ENCODE measurements around the gene SETMAR. TPM values are rescaled to one million over a fixed set of nuclear protein-coding genes. Genes with fewer than 3 reads are reported as not detected.

The SETMAR gene
- total and polyA plus RNA-seq, 8 donors = 3.1 to 28.0 (median 11.6) TPM

DNA sequence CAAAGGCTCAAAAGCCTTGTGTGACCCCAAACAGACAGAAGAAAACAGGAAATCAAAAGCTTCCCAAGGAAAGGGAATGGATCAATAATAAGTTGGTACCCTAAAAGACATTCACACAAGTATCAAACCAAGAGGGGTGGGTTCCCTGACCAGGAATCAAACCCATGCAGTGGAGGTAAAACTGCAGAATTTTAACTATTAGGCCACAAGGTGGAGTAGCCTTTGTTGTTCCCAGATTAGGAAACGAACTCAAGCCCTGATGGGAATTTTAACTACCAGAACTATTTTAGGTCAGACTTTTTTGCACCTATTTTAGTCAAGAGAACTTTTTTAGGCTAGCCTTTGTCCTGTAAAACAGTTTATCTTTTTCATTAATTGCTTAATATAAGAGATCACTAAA, 31.4 kb downstream of the SETMAR start:
- DNase-seq = no peak
- Histone ChIP-seq H3K4me1 (no peaks in the 10 kb centered on the region), H3K36me3 (no peaks in the 10 kb centered on the region), H3K27me3 (no peaks in the 10 kb centered on the region), H3K4me3 (no peak overlapping the region), H3K27ac (no peak overlapping the region), H3K9me3 (peaks cover 0 to 1% (median under 1%) of the 10 kb centered on the region in 4 donors)
- WGBS, 5 donors = 10 to 34% (median 29%) methylated on average over 1 of the region's 1 CpG
- intact Hi-C loops (cut with DNase I; ENCODE audit: low total_unique reads) = no loop called here
- no peak for TF ChIP-seq POLR2A (IDR thresholded peaks at IDR 0.05)
- TF ChIP-seq, protein P1, sequence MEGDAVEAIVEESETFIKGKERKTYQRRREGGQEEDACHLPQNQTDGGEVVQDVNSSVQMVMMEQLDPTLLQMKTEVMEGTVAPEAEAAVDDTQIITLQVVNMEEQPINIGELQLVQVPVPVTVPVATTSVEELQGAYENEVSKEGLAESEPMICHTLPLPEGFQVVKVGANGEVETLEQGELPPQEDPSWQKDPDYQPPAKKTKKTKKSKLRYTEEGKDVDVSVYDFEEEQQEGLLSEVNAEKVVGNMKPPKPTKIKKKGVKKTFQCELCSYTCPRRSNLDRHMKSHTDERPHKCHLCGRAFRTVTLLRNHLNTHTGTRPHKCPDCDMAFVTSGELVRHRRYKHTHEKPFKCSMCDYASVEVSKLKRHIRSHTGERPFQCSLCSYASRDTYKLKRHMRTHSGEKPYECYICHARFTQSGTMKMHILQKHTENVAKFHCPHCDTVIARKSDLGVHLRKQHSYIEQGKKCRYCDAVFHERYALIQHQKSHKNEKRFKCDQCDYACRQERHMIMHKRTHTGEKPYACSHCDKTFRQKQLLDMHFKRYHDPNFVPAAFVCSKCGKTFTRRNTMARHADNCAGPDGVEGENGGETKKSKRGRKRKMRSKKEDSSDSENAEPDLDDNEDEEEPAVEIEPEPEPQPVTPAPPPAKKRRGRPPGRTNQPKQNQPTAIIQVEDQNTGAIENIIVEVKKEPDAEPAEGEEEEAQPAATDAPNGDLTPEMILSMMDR (IDR thresholded peaks at IDR 0.05) = no peak
- TF ChIP-seq POLR2AphosphoS5 (IDR thresholded peaks at IDR 0.05) = no peak
- TF ChIP-seq EP300 (IDR thresholded peaks at IDR 0.05) = no peak

- intact Hi-C loops (cut with DNase I; ENCODE audit: low total_unique reads) = no loop called here
- DNase-seq = no peak
- no peak overlapping the region for H3K4me3 ChIP-seq
- no peaks in the 10 kb centered on the region for H3K27me3 ChIP-seq
- peaks cover 0 to 10% (median 4%) of the 10 kb centered on the region in 4 donors for H3K4me1 ChIP-seq
- no peaks in the 10 kb centered on the region for H3K9me3 ChIP-seq
- 57 to 69% (median 62%) methylated on average over 5 of the region's 5 CpGs for WGBS, 5 donors
- no peak overlapping the region for H3K27ac ChIP-seq
- H3K36me3 ChIP-seq = no peaks in the 10 kb centered on the region
- no peak for TF ChIP-seq POLR2AphosphoS5 (IDR thresholded peaks at IDR 0.05)
Measured at GRCh38 chr3:4335840-4336562, 32.8 kb downstream of the SETMAR start.

DNA sequence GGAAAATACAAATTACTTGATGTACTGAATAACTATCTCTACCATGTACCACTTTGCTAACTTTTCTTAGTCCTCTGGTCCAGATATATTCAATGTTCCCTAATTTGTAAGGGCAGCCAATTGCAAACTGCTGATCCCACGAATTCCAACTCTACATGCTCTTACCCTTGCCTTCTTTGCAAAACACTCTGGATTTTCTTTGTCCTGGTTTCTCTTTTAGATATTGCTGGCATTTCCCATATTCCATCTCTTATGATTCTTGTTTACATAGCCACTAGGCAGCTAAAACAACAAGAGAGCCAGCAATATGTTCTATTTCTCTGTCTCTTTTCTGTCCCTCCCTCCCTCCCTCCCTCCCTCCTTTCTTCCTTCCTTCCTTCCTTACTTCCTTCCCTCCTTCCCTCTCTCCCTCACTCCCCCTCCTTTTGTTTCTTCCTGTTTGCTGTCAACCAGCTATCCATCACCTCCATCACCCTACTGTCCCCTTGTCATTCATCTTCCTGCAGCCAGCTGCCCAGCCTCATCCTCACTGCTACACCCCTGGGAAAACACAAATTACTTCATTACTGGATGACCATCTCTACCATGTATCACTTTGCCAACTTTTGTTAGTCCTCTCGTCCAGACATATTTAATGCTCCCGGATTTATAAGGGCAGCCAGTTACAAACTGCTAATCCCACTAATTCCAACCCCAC, 33.8 kb downstream of the SETMAR start:
- H3K27me3 ChIP-seq = no peaks in the 10 kb centered on the region
- no peaks in the 10 kb centered on the region for H3K9me3 ChIP-seq
- no peak for DNase-seq
- no peak overlapping the region for H3K27ac ChIP-seq
- no peak for TF ChIP-seq POLR2AphosphoS5 (IDR thresholded peaks at IDR 0.05)
- intact Hi-C loops (cut with DNase I; ENCODE audit: low total_unique reads) = no loop called here
- no peaks in the 10 kb centered on the region for H3K36me3 ChIP-seq
- 56 to 76% (median 66%) methylated on average over 3 of the region's 3 CpGs for WGBS, 5 donors
- no peak overlapping the region for H3K4me3 ChIP-seq
- H3K4me1 ChIP-seq = peaks cover 0 to 10% (median 4%) of the 10 kb centered on the region in 4 donors

GRCh38 chr3:4338751-4339150, 35.6 kb downstream of the SETMAR start:
- intact Hi-C loops (cut with DNase I; ENCODE audit: low total_unique reads) = no loop called here
- WGBS, 5 donors = 84 to 98% (median 95%) methylated on average over 5 of the region's 5 CpGs
- no peak for DNase-seq
- TF ChIP-seq POLR2AphosphoS5 (IDR thresholded peaks at IDR 0.05) (no peak), EP300 (IDR thresholded peaks at IDR 0.05) (no peak), POLR2A (IDR thresholded peaks at IDR 0.05) (no peak)
- TF ChIP-seq, protein P1 (IDR thresholded peaks at IDR 0.05) = no peak
- no peaks in the 10 kb centered on the region for H3K27me3 ChIP-seq
- no peak overlapping the region for H3K4me3 ChIP-seq
- no peaks in the 10 kb centered on the region for H3K36me3 ChIP-seq
- H3K4me1 ChIP-seq = peaks cover 0 to 10% (median 4%) of the 10 kb centered on the region in 4 donors
- no peaks in the 10 kb centered on the region for H3K9me3 ChIP-seq
- H3K27ac ChIP-seq = no peak overlapping the region

DNA sequence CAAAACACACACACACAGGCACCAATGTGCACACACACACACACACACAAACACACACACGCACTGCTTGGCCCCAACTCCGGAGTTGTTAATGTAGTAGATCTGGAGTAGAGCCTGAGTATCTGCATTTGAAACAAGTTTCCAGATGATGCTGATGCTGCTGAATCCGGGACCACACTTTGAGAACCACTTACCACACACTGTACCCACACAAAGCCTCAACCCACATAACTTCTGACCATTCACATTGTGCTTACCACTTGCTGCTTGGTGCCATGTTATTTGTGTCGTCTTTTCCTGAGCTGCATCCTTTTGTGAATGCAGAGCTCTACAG, 36.9 kb downstream of the SETMAR start:
- WGBS, 5 donors = 89 to 96% (median 95%) methylated on average over 4 of the region's 4 CpGs
- Histone ChIP-seq H3K27me3 (no peaks in the 10 kb centered on the region), H3K9me3 (no peaks in the 10 kb centered on the region), H3K27ac (peak overlapping the region in 1 of 5 donors; percentile 19), H3K36me3 (no peaks in the 10 kb centered on the region), H3K4me3 (no peak overlapping the region), H3K4me1 (peaks cover 0 to 10% (median 4%) of the 10 kb centered on the region in 4 donors)
- intact Hi-C loops (cut with DNase I; ENCODE audit: low total_unique reads) = no loop called here
- DNase-seq = no peak
- TF ChIP-seq POLR2A (IDR thresholded peaks at IDR 0.05) (no peak), EP300 (IDR thresholded peaks at IDR 0.05) (no peak), POLR2AphosphoS5 (IDR thresholded peaks at IDR 0.05) (no peak)
- TF ChIP-seq, protein P1 (IDR thresholded peaks at IDR 0.05) = no peak

Measured in stomach (tissue), 9 donors.